Neural progenitor cell (in vitro differentiated cells): ENCODE data around the gene C22orf23.

ENCODE experiments used
- EZH2 ChIP-seq: fragments of 200-600 bp; sonication (generic); IDR thresholded peaks from 2 replicates; pipeline ENCODE4 v1.6.1; 2017; ENCODE audit warnings: antibody characterized with exemption, mild to moderate bottlenecking, moderate library complexity
- EZH2phosphoT487 ChIP-seq: fragments of 200-600 bp; sonication (generic); IDR thresholded peaks from 2 replicates; pipeline ENCODE4 v1.6.1; 2017; ENCODE audit warnings: antibody characterized with exemption
- TF ChIP-seq, protein P1 (sequence below): fragments of 200-600 bp; sonication (generic); IDR thresholded peaks from 2 replicates; pipeline ENCODE4 v1.5.1; 2017; ENCODE audit warnings: antibody characterized with exemption, mild to moderate bottlenecking

GRCh38 chr22:37923927-37924326 is 29.5 kb downstream of the C22orf23 start:
- TF ChIP-seq, protein P1, sequence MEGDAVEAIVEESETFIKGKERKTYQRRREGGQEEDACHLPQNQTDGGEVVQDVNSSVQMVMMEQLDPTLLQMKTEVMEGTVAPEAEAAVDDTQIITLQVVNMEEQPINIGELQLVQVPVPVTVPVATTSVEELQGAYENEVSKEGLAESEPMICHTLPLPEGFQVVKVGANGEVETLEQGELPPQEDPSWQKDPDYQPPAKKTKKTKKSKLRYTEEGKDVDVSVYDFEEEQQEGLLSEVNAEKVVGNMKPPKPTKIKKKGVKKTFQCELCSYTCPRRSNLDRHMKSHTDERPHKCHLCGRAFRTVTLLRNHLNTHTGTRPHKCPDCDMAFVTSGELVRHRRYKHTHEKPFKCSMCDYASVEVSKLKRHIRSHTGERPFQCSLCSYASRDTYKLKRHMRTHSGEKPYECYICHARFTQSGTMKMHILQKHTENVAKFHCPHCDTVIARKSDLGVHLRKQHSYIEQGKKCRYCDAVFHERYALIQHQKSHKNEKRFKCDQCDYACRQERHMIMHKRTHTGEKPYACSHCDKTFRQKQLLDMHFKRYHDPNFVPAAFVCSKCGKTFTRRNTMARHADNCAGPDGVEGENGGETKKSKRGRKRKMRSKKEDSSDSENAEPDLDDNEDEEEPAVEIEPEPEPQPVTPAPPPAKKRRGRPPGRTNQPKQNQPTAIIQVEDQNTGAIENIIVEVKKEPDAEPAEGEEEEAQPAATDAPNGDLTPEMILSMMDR, result no peak
- TF ChIP-seq EZH2, result no peak
- TF ChIP-seq EZH2phosphoT487, result no peak
